BE2C (cell line): ENCODE data around the gene MCOLN1.

ENCODE experiments used
- DNase-seq: peaks from one replicate; pipeline ENCODE4 v3.0.0-alpha.2; 2020
- H3K27me3 ChIP-seq: fragments of 250-450 bp; sonication (Bioruptor Pico); 2 replicates; pipeline ENCODE4 v1.5.1; 2020; ENCODE audit warnings: mild to moderate bottlenecking
- H3K36me3 ChIP-seq: fragments of 250-450 bp; sonication (Bioruptor Pico); 2 replicates; pipeline ENCODE4 v1.5.1; 2020; ENCODE audit warnings: mild to moderate bottlenecking
- H3K4me1 ChIP-seq: fragments of 250-450 bp; sonication (Bioruptor Pico); 2 replicates; pipeline ENCODE4 v1.5.1; 2020
- H3K4me3 ChIP-seq: 2 replicates; pipeline ENCODE4 v1.5.1; 2011; ENCODE audit warnings: low read depth, low read length
- H3K9me3 ChIP-seq: fragments of 250-450 bp; sonication (Bioruptor Pico); 2 replicates; pipeline ENCODE4 v1.5.1; 2020
- TF ChIP-seq, protein P1 (sequence below): IDR thresholded peaks from 2 replicates; pipeline ENCODE4 v1.5.1; 2012; ENCODE audit warnings: mild to moderate bottlenecking, low read depth, low read length

The MCOLN1 gene

DNA sequence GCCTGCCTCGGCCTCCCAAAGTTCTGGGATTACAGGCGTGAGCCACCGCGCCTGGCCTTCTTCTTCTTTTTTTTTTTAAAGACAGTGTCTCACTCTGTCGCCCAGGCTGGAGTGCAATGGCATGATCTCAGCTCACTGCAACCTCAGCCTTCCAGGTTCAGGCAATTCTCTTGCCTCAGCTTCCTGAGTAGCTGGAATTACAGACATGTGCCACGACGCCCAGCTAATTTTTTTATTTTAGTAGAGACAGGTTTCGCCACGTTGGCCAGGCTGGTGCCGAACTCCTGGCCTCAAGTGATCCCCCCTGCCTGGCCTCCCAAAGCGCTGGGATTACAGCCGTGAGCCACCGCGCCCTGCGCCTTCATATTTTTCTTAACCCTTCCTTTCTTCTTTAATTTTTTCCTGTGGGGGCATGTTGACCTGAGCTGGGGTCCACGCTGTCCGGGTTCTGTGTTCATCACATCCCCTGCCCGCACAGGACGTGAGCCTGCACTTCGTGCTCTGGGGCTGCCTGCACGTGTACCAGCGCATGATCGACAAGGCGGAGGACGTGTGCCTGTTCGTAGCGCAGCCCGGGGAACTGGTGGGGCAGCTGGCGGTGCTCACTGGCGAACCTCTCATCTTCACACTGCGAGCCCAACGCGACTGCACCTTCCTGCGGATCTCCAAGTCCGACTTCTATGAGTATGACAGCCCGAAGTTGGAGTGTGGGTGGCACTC, 27.2 kb downstream of the MCOLN1 start:
- no peak for DNase-seq
- no peaks in the 10 kb centered on the region for H3K27me3 ChIP-seq
- no peaks in the 10 kb centered on the region for H3K4me1 ChIP-seq
- TF ChIP-seq, protein P1, sequence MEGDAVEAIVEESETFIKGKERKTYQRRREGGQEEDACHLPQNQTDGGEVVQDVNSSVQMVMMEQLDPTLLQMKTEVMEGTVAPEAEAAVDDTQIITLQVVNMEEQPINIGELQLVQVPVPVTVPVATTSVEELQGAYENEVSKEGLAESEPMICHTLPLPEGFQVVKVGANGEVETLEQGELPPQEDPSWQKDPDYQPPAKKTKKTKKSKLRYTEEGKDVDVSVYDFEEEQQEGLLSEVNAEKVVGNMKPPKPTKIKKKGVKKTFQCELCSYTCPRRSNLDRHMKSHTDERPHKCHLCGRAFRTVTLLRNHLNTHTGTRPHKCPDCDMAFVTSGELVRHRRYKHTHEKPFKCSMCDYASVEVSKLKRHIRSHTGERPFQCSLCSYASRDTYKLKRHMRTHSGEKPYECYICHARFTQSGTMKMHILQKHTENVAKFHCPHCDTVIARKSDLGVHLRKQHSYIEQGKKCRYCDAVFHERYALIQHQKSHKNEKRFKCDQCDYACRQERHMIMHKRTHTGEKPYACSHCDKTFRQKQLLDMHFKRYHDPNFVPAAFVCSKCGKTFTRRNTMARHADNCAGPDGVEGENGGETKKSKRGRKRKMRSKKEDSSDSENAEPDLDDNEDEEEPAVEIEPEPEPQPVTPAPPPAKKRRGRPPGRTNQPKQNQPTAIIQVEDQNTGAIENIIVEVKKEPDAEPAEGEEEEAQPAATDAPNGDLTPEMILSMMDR = no peak
- no peaks in the 10 kb centered on the region for H3K36me3 ChIP-seq
- H3K4me3 ChIP-seq = no peak overlapping the region
- H3K9me3 ChIP-seq = no peaks in the 10 kb centered on the region

DNA sequence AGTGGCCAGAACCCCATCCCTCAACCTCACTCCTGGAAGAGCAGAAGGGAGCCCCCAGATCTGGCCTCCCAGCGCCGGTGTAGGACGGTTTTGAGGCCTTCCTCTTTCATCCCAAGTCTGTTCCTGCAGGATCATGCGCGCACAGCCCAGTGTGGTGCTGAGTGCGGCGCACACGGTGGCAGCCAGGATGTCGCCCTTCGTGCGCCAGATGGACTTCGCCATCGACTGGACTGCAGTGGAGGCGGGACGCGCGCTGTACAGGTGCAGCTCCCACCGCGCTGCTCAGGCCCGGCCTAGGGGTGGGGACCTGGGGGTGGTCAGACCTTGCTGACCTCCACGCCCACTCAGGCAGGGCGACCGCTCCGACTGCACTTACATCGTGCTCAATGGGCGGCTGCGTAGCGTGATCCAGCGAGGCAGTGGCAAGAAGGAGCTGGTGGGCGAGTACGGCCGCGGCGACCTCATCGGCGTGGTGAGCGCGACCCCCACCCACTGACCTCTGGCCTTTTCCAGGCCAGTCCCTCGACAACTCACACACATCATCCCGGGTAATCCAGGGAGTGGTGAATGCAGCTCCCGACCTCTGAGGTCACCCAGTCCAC, 27.8 kb downstream of the MCOLN1 start:
- no peaks in the 10 kb centered on the region for H3K4me1 ChIP-seq
- no peaks in the 10 kb centered on the region for H3K9me3 ChIP-seq
- no peak overlapping the region for H3K4me3 ChIP-seq
- TF ChIP-seq, protein P1 = no peak
- no peaks in the 10 kb centered on the region for H3K27me3 ChIP-seq
- DNase-seq = no peak
- H3K36me3 ChIP-seq = no peaks in the 10 kb centered on the region

DNA sequence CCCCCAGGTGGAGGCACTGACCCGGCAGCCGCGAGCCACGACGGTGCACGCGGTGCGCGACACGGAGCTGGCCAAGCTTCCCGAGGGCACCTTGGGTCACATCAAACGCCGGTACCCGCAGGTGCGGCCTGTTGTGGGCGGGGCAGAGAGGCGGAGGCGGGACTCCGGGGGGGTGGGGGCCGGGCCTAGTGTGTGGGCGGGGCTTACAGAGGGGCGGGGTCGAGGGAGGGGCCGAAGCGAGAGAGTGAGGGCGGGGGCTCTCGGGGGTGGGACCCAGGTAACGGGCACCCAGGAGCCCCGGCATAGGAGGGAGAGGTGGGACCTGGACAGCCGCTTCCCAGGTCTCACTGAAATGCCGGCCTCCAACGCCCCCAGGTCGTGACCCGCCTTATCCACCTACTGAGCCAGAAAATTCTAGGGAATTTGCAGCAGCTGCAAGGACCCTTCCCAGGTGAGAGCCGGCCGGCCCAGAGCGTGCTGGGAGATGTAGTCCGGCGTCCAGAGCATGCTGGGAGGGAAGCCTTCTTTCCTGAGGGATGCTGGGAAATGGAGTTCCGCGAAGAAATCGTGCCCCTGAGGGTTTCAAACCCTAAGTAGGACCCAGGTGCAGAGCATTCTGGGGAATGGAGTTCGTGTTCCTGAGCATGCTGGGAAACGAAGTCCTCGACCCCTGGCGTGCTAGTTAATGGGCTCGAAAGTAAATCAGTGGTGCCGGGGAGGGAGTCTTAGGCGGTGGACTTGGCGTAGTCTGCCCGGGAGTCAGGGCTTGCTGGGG, 28.8 kb downstream of the MCOLN1 start:
- peak; percentile 82 for DNase-seq
- H3K4me3 ChIP-seq = peak overlapping the region; percentile 31
- no peaks in the 10 kb centered on the region for H3K36me3 ChIP-seq
- TF ChIP-seq, protein P1 = no peak
- no peaks in the 10 kb centered on the region for H3K9me3 ChIP-seq
- no peaks in the 10 kb centered on the region for H3K27me3 ChIP-seq
- H3K4me1 ChIP-seq = no peaks in the 10 kb centered on the region

DNA sequence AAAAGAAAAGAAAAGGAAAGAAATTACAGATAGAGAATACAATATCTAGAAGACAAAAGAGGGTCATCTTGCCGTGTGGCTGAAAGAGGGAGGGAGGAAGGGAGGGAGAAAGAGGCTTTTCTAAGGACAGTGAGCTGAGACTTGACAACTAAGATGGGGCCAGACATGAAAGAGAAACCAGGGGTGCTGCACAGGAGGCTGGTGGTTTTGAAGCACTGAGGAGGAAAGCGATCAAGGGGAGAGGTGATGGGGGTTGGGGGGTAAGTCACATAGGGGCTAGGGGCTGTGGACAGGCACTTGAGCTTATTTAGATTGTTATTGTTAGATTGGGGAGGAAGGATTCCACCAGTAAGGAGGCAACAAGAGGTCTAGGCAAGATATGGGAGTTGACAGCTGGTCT, 30.4 kb downstream of the MCOLN1 start:
- no peaks in the 10 kb centered on the region for H3K9me3 ChIP-seq
- DNase-seq = no peak
- TF ChIP-seq, protein P1 = no peak
- H3K4me3 ChIP-seq = no peak overlapping the region
- H3K4me1 ChIP-seq = no peaks in the 10 kb centered on the region
- peaks cover 8% of the 10 kb centered on the region for H3K36me3 ChIP-seq
- H3K27me3 ChIP-seq = no peaks in the 10 kb centered on the region

DNA sequence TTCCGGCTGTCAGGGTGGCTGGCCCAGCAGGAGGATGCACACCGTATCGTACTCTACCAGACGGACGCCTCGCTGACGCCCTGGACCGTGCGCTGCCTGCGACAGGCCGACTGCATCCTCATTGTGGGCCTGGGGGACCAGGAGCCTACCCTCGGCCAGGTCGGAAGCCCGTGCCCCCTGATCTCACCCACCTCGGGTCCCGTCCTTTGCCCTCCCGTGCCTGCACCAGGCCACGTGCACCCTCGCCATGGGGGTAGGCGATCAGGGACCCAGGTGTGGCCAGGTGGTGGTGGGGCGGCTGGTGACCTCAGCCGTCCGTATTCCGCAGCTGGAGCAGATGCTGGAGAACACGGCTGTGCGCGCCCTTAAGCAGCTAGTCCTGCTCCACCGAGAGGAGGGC, 32.1 kb downstream of the MCOLN1 start:
- H3K36me3 ChIP-seq = peaks cover 10% of the 10 kb centered on the region
- H3K4me1 ChIP-seq = no peaks in the 10 kb centered on the region
- H3K27me3 ChIP-seq = no peaks in the 10 kb centered on the region
- no peaks in the 10 kb centered on the region for H3K9me3 ChIP-seq
- no peak overlapping the region for H3K4me3 ChIP-seq
- TF ChIP-seq, protein P1 = no peak
- no peak for DNase-seq
